CD4-positive, alpha-beta T cell treated with Interleukin-17A for 1 hour (primary cell): ENCODE results near the gene TOMM20.
"Not testable (repeated sequence)": the region's sequence is repeated elsewhere in the genome, so short reads cannot be mapped to it uniquely, and the experiment has no call there.

Source experiments
- DNase-seq: peaks from one replicate; pipeline ENCODE4 v3.0.0-alpha.2; 2020

TOMM20 gene

DNA sequence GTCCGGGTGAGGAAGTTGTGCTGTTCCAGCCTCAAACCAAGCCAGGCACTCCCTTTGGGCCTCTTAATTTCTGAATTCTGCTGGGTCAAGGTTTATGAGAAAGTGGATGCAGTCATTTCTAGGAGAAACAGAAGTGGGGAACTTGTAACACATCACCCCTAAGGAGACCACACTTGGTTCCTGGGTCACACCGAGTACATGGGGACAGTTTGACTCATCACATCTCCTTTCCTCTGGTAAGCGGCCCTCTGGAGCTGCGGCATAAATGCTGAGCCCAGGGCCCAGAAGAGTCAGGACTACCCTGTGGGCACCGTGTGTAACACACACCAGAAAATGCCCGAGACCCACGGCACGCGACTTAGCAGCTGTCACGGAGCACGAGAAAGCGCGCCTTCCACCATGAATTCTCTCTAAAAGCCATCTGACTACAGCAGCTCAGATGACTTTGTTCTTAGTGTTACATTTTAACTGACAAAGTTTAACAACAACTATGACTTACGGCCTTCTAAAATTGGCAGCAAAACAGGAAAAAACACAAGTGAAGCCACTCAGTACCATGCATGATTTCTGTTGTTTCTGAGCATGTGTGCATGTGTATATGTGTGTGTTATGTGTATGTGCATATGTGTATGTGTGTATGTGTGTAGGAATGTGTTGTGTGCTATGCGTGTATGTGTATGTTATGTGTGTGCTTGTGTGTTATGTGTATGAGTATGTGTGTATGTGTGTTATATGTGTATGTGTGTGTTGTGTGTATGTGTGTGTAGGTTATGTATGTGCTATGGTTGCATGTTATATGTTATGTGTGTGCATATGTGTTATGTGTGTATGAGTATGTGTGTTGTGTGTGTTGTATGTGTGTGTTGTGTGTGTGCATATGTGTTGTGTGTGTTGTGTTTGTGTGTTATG is 50.8 kb downstream of the TOMM20 start:
- peak; percentile 18 for DNase-seq

DNA sequence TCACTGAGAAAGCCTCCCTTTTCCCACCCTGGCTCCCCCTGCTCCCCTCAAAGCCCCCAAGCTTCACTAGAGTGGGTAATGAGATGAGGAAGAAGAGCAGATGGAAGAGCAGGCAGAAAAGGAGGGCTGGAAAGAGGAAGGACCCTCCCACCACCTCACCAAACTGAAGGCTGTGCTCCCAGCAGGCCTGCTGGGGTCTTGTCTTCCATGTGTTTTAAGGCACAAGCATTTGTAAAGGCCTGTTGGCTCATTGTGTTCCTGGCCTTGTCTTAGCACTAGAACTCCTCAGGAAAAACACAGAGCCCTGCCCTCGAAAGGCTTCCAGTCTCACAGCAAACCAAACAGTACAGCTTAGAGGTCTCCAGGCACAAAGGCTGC is 51.5 kb downstream of the TOMM20 start:
- DNase-seq: no peak

DNA sequence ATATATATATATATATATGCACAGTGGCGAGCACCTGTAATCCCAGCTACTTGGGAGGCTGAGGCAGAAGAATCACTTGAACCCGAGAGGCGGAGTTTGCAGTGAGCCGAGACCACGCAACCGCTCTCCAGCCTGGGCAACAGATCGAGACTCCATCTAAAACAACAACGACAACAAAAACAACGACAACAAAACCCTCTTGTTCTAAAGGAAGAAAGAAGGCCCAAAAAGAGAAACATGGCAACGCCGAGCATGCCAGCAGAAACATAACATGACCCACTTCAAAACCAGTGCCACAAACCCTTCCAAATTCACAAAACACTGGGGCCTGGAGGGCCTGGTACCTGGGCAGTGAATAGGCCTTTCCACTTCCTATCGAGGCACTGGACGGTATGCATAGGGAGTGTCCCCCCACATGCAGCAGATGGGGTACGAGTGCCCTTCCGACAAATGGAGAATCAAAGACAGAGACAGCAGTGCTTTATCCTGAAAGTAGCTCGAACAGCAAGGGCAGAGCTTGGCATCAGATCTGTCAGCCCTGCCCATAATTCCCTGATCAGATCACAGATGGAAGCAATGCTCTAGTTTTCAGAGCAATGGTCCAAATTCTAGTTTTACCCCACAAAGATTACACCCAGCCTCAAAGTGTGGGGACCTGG is 52.0 kb downstream of the TOMM20 start:
- DNase-seq: no peak

DNA sequence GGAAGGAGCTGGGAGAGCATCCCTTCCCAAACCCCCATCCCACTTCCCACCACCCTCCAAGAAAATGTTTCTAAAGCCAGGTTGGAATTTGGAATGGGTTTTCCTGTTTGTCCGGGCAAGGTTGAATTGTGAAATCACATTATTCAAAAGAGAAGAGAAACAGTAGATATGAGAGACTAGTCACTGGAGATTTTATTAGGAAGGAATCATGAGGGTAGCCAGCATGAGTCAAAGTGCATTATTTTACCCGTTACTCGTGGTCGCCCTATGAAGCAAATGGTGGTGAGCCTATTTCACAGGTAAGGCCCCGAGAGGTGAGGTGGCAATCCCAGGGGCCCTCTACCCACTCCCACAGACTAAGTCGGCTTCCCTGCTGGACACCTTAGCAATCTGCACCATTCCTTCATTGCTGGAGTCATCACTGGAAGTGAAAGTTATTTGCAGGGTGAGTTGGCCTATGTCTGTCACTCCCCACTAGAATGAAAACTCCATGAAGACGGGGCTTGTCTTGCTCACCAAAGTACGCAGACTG is 52.8 kb downstream of the TOMM20 start:
- no peak for DNase-seq

DNA sequence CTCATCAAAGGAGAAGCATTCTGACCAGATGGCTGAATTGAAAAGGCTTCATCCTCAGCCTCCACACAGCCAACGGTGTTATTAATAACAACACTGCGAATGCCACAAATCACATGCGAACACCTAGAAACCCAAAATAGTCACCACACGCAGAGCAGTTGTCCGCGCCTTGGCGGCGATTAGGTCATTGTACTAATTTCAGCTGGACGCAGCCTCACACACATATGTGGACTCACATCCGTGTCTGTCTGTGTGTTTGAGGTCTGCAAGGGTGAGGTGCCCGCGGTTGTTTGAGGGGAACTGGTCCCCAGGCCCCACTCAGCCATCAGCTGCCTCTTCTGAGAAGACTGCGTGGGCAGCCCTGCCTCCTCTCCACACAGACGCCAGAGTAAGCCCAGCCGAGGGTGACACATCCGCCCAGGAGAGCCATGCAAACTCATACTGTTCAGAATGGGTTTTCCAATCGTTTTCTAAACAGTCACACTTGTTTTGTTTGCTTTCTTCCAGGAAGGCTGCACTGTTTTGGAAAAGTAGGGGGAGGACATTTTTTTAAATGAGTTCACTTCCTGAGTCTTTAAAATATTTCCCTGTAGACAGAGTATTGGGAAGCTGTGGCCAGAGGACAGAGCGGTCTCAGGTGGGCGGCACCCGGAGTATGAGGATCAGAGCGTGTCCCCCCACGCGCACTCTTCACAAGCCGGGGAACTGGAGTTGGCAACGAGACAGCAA is 53.4 kb downstream of the TOMM20 start:
- peak; percentile 50 for DNase-seq

DNA sequence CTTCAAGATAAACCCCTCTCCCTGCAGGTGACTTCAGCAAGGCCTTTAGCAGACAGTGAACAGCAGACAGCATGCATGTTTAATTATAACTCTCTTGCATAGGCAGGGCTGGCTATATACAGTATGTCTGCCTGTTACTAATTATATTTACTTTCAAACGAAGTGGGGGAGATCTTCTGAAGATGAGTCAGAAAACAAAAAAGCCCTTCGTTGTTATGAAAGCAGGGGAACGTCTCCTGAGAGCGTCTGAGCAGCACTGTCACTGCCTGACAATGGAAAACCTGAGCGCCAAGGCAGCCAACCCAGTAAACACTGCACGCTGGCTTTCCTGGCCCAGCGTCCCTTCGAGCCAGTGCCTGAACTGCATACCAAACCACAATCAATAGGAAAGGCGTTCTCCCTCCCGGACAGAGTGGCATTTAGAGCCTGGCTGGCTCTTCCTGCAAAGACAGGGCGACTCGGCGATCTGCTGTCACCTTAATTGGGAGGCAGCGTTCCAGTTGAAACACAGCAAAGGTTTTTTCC is 54.1 kb downstream of the TOMM20 start:
- peak; percentile 7 for DNase-seq

DNA sequence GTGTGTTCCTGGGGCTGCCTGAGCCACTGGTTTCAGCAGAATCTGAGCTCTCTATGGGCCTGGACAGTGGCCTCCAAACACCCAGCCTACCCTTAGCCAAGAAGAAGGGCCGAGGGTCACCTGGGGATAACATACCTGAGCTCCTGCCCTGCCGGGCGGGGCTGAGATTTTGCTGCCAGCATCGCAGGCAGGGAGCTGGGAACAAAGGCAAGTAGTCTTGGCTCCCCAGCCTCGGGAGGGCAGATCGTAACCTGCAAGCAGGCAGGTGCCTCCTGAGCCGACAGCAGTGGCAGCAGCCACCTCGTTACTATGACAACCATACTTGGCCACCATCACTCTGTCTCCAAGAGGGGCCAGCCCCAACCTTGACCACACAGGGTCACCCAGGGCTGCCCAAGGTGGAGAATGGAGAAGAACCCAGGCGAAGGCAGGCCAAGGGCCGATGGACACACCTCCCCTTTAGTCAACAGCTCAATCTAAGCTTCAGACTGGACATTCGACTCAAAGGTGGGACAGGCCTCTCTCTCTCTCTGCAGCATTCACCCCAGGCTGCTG is 54.6 kb downstream of the TOMM20 start:
- no peak for DNase-seq

DNA sequence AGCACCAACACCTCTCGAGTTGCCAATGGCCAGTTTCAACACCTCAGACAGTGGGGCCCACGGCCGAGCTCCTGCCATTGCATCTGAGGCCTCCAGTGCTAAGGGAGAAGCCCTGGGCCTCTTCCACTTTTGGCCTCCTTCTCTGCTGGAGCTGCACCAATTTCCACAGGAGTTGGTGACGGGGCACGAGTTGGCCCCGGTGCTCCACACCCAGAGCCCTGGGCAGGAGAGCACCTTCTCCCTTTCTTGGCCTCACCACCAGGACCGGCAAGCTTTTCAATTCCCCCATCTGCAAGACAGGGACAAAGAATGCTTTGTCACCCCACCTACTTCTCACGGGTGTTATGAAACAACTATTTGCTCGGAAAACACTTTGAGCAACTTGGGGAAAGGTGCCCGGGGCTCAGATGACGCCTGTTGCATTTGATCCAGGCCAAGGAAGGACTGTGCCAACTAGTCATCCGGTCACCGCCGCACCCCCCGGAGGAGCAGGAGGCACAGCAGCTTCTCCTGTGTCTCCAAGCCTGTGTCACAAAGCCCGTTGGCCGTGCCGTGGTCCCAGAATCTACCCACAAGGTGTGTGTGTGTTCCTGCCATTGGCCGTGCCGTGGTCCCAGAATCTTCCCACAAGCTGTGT is 55.2 kb downstream of the TOMM20 start:
- no peak for DNase-seq

DNA sequence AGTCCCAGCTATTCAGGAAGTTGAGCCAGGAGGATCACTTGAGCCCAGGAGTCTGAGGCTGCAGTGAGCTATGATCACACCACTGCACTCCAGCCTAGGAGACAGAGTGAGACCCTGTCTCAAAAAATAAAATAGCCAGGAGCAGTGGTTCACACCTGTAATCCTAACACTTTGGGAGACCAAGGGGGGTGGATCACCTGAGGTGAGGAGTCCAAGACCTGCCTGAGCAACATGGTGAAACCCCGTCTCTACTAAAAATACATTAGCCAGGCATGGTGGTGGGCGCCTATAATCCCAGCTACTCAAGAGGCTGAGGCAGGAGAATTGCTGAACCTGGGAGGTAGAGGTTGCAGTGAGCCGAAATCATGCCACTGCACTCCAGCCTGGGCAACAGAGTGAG is 56.1 kb downstream of the TOMM20 start:
- not testable (repeated sequence) for DNase-seq

DNA sequence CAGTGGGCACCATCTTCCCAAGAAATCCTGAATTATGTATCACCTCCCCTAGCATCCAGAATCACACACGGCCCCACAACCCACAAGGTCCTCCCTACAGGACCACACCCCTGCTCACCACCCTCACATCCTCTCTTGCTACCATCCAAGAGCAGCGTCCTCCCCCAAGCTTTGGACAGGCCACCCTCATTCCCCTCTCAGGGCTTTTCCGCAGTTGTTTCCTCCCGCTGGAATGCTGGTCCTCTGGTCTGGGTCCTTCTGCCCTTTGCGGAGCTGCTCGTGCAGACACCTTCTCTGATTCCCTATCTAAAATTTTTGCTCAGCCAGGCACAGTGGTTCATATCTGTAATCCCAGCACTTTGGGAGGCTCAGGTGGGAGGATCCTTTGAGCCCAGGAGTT is 56.5 kb downstream of the TOMM20 start:
- DNase-seq: no peak

DNA sequence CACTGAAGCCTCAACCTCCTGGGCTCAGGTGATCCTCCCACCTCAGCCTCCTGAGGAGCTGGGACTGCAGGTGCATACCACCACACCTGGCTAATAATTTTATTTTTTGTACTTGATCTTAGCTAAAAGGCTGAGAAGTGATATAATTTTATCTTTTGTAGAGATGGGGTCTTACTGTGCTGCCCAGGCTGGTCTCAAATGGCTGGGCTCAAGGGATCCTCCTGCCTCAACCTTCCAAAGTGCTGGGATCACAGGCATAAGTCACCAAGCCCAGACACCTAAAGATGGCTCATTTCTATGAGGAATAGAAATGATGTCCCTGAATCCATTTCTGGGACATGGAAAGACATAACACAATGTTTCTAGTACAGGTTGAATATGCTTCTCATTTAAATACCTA is 57.8 kb downstream of the TOMM20 start:
- no peak for DNase-seq

DNA sequence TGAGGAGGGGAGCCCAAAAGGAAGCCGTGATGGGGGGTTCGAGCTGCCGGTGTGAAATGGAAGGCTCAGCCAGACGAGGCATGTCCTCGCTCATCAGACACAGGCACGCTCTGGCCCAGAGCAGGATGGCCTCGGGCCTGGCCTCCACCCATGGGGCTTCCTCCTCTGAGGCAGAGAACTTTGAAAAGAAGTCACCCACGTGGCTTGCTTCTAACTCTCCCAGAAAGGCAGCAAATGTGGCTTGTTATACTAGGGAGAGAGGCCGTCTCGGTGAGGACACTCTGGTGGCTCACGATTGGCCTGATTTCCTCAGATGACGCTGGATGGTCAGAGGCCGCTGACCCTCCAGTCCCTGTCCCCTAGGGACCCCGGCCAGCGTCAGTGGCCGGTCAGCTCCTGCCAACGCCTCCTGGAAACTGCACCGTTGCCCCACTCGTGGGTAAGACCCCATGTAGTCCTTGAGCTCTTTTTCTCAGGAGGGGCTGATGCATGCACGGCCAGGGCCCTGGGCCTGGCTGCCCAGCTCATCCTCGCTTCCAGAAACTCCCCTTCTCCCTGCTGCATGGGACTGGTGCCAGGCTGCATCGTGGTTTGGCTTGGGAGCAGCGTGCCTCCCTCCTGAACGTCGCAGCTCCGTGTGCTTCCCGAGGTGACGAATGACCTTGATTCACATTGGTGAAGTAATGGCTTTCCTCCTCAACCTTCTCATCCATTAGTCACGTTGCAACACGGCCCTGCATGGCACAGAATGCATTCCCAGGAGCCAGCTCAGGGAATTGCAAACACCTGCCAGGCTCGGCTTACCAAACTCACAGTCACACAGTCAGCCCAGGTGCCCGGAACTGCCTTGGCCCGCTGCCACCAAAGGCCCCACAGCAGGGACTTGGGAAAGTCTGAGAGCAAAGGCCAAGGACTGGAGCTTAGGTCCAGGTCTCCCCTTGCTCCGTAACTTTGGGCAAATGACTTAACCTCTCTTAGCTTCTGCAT is 58.8 kb downstream of the TOMM20 start:
- no peak for DNase-seq

DNA sequence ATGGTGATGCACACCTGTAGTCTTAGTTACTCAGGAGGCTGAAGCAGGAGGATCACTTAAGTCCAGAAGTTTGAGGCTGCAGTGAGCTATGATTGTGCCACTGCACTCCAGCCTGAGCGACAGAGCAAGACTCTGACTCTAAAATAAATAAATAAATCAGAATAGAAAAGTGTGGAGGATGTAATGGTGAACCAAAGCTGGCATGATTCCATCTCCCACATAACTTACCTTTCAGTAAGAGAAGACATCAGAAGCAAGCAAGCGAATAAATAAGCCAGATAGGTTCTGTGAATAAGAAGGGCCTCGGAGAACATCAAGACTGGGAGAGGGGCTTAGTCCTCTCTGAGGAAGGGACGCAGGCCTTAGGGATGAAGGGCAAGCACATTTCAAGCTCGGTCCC is 59.5 kb downstream of the TOMM20 start:
- no peak for DNase-seq

DNA sequence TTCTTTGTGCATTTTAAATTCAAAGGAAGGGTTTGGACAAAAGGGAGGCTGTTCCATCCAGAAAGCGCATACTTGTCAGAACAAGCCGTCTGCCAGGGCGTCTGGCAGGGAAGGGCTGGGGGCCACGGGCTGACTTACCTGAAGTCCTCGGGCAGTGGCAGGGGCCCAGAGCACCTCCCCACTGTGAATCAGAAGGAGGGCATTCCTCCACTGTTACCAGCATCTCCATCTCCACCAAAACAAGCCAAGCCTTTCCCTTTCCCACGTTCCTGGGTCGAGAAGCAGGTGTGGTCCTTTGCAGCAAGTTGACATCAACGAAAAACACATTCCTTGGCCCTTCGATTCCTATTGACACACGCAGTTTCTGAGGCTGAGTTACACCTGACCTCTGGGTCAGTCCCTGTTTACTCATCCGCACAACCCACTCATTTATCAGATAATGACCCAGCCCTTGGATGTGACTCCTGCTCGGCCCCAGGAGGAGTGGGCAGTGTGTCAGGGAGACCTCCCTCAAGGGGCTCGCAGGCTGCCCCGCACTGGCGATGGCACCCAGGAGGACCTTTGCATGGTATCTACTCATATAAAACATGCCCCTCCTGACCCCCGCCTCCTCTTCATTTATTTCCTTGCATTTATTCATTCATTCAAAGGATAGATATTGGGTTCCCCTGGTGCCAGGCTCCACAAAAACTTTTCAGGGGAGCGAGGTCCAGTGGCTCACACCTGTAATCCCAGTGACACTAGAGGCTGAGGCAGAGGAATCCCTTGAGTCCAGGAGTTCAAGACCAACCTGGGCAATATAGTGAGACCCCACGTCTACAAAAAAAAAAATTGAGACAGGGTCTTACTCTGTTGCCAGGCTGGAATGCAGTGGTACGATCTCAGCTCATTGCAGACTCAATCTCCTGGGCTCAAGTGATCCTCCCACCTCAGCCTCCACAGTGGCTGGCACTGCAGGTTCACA is 60.2 kb downstream of the TOMM20 start:
- DNase-seq: no peak

DNA sequence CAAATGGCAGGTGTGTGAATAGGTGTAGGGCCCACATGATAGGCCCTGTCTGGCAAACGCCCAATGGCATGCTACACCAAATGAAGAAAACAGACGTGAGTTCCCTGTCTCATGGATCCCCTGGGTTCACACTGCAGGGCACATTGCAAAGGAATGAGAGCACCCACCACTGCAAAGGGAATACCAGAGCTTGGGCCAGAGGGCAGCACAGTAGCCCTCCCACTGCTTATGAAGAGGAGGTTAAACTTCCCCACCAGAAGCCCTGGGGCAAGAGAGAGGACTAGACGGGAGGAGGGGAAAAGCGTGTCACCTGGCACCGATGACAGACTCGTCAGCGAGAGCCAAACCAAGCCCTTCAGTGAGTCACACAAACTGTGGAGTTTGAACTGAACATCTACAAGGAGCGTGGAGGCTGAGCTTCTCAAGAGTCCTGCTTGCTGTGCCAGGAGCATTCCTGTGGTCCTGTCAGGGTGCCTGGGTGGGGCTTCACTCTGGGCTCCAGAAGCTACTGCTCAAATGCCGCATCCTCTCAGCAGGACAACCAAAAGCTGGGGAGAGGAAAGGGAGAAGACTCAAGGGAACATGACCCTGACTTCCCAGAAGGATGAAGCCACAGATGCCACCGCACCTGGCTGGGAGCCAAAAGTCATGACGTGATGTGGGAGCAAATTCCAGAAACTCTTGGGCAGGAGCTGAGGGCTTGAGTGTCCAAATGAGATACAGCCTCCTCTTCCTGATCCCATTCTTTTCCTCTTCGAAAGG is 61.1 kb downstream of the TOMM20 start:
- DNase-seq: no peak

DNA sequence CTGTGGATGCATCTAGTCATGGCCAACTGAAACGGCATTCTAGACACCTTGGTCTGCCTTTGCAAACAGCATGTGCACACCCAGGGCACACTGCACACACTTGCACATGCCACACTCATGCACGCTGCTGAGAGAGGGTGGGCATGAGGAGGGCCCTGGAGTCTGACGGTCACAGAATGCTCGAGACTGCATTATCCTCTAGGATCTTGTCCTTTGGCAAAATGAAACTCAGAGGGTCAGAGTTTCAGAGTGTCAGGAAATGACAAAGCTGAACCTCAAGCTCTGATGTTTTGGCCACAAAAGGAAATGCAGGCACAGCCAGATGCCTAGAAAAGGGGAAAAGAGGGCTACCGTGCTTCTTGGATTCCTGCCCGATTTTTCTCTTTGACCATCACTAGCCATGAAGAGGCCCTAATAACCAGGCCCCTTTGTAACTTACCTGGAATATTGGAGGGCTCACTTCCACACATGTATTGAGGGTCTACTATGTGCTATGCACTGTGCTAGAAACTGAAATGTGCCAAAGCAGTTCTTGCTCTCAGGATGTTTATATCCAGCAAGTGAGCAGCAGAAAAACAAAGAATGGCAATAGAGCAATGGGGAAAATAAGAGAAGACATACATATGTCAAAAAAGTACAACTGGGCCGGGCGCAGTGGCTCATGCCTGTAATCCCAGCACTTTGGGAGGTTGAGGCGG is 65.4 kb downstream of the TOMM20 start:
- DNase-seq: no peak

DNA sequence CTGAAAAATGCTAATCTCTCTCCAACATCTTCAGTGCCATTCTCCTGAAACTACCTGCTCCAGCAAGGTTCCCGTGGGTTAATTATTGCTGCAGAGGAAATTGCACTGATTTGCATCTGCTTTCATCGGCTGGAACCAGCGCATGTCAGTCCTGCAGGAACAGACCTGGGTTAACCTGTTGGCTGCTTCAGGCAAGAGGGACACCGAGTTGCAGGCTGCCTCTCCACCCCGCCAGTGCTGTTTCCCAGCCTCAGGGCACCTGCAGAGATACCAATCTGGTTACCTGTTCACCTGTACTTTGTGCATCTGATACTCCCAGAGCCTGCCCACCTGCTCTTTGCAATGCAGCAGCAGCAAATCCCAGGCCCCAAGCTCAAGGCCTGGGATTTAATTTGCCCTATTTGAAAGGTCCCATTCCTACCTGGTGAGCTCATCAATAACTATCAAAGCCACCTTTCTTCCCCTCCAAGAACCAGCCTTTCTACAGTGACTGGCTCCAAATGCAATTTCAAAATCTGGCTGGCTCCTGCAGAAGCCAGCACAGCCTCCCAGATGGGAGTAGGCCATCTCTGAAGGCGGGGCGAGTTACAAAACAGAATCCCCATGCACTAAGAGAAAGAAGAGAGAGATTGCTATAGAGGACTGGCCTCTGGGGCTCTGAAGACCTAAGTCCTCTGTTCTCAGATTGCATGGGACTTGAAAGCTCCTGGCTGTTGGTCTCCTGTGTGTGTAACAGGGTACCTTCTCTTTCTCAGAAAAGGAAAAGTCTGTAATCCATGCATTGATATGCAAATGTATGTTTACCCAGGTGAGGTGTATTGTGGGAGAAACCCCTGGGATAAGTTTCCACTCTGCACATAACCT is 67.8 kb downstream of the TOMM20 start:
- no peak for DNase-seq
